Measurements from ENCODE around the gene LHFPL6. TPM values are rescaled to one million over a fixed set of nuclear protein-coding genes. Genes with fewer than 3 reads are reported as not detected.
A peak's percentile ranks its signal among the peaks of the same experiment; 100 is the strongest.

Gene LHFPL6
- total RNA-seq, 1 donor from 2014 or later: 31.4 TPM

- Histone ChIP-seq H3K79me2 (ENCODE audit: insufficient read depth, low read length) (no peaks in the 10 kb centered on the region), H3K27ac (ENCODE audit: low read depth, low read length) (no peak overlapping the region), H3K9ac (ENCODE audit: low read length) (no peak overlapping the region), H2AFZ (ENCODE audit: low read depth, low read length) (no peak overlapping the region), H3K4me3 (ENCODE audit: insufficient read depth, low read depth, low read length) (no peak overlapping the region), H3K9me3 (ENCODE audit: insufficient read depth, low read depth, low read length) (no peaks in the 10 kb centered on the region), H3K4me2 (ENCODE audit: low read length) (no peak overlapping the region), H3K27me3 (ENCODE audit: insufficient read depth, low read length) (no peaks in the 10 kb centered on the region), H3K4me1 (ENCODE audit: insufficient read depth, low read length) (no peaks in the 10 kb centered on the region), H4K20me1 (ENCODE audit: insufficient read depth, low read length) (no peaks in the 10 kb centered on the region), H3K36me3 (ENCODE audit: insufficient read depth, low read length) (no peaks in the 10 kb centered on the region)
- peaks cover 7% of the 10 kb centered on the region for H3K4me1 Mint-ChIP-seq (ENCODE audit: low read depth, unreplicated experiment)
- no peaks in the 10 kb centered on the region for H3K36me3 Mint-ChIP-seq (ENCODE audit: low read depth, unreplicated experiment)
- H3K9me3 Mint-ChIP-seq (ENCODE audit: unreplicated experiment): no peaks in the 10 kb centered on the region
- H3K4me3 Mint-ChIP-seq (ENCODE audit: unreplicated experiment): no peak overlapping the region
- FAIRE-seq (no peak), DNase-seq (ENCODE audit: low read depth) (no peak)
- no peak overlapping the region for H3K27ac Mint-ChIP-seq (ENCODE audit: unreplicated experiment)
- TF ChIP-seq, protein P1, sequence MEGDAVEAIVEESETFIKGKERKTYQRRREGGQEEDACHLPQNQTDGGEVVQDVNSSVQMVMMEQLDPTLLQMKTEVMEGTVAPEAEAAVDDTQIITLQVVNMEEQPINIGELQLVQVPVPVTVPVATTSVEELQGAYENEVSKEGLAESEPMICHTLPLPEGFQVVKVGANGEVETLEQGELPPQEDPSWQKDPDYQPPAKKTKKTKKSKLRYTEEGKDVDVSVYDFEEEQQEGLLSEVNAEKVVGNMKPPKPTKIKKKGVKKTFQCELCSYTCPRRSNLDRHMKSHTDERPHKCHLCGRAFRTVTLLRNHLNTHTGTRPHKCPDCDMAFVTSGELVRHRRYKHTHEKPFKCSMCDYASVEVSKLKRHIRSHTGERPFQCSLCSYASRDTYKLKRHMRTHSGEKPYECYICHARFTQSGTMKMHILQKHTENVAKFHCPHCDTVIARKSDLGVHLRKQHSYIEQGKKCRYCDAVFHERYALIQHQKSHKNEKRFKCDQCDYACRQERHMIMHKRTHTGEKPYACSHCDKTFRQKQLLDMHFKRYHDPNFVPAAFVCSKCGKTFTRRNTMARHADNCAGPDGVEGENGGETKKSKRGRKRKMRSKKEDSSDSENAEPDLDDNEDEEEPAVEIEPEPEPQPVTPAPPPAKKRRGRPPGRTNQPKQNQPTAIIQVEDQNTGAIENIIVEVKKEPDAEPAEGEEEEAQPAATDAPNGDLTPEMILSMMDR (IDR thresholded peaks at IDR 0.05; ENCODE audit: insufficient read depth, low read depth, low read length): no peak
- no peak for TF ChIP-seq EZH2 (IDR thresholded peaks at IDR 0.05; ENCODE audit: insufficient read depth, low read length)
- no peaks in the 10 kb centered on the region for H3K27me3 Mint-ChIP-seq (ENCODE audit: low read depth, unreplicated experiment)
These were observed 276.4 kb downstream of the LHFPL6 start for GRCh38 chr13:39326469-39327171.

DNA sequence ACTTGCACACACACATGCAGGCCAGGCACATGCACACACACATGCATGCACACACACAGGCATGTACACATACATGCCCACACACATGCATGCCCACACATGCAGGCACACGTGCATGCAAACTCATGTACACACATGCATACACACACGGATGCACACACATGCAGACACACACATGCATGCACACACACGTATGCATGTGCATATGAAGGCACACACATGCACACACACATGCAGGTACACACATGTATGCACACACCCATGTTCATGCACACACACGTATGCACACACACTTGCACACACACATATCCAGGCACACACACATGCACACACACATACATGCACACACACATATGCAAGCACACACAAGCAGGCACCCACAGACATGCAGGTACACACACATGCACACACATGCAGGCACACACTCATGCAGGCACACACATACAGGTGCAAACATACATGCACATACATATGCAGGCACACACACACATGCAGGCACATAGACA lies 278.1 kb downstream of the LHFPL6 start:
- H3K27me3 ChIP-seq (ENCODE audit: insufficient read depth, low read length): no peaks in the 10 kb centered on the region
- no peak for DNase-seq (ENCODE audit: low read depth)
- no peaks in the 10 kb centered on the region for H4K20me1 ChIP-seq (ENCODE audit: insufficient read depth, low read length)
- Mint-ChIP-seq H3K36me3 (ENCODE audit: low read depth, unreplicated experiment) (no peaks in the 10 kb centered on the region), H3K27ac (ENCODE audit: unreplicated experiment) (no peak overlapping the region), H3K27me3 (ENCODE audit: low read depth, unreplicated experiment) (peaks cover under 1% of the 10 kb centered on the region), H3K9me3 (ENCODE audit: unreplicated experiment) (no peaks in the 10 kb centered on the region), H3K4me1 (ENCODE audit: low read depth, unreplicated experiment) (peaks cover 7% of the 10 kb centered on the region), H3K4me3 (ENCODE audit: unreplicated experiment) (no peak overlapping the region)
- H3K9ac ChIP-seq (ENCODE audit: low read length): no peak overlapping the region
- H3K4me3 ChIP-seq (ENCODE audit: insufficient read depth, low read depth, low read length): no peak overlapping the region
- H3K27ac ChIP-seq (ENCODE audit: low read depth, low read length): no peak overlapping the region
- no peaks in the 10 kb centered on the region for H3K9me3 ChIP-seq (ENCODE audit: insufficient read depth, low read depth, low read length)
- no peaks in the 10 kb centered on the region for H3K4me1 ChIP-seq (ENCODE audit: insufficient read depth, low read length)
- TF ChIP-seq EZH2 (IDR thresholded peaks at IDR 0.05; ENCODE audit: insufficient read depth, low read length): no peak
- no peaks in the 10 kb centered on the region for H3K36me3 ChIP-seq (ENCODE audit: insufficient read depth, low read length)
- no peak for FAIRE-seq
- H2AFZ ChIP-seq (ENCODE audit: low read depth, low read length): peak overlapping the region; percentile 31
- H3K4me2 ChIP-seq (ENCODE audit: low read length): no peak overlapping the region
- H3K79me2 ChIP-seq (ENCODE audit: insufficient read depth, low read length): no peaks in the 10 kb centered on the region

DNA sequence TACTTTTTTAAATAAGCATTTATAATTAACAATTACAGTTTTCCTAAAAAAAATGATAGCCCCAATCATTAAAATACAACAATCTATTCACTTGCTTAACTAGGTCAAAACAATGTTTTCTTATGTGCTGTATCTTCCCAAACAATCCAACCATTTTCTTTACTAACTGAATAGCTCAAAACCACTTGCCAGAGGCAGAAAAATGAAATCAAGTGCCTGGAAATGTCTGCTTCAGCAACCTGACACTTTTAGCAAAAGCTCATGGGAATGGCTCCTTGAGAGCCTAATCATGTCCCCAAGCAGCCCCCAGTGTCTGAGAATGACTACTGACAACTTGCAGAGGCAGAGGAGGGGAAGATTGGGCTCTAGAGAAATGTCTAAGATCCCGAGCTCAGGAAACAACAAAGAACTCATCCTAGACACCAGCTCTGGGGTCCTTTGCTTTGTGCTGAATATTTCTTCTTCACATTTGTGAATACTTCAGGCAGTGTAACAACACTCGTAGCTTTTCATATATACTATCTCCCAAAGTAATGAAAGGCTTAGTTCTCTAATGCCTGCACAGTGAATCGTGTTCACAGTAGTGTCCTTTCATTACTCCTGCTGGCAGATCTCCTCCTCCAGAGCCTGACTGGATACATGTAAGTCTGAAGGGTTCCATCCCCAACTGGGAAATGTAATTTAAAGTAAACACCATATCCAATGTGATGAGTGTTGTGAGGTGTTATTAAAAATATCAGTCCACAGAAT lies 280.0 kb downstream of the LHFPL6 start:
- Mint-ChIP-seq H3K27ac (ENCODE audit: unreplicated experiment) (no peak overlapping the region), H3K4me1 (ENCODE audit: low read depth, unreplicated experiment) (peaks cover 7% of the 10 kb centered on the region), H3K36me3 (ENCODE audit: low read depth, unreplicated experiment) (no peaks in the 10 kb centered on the region), H3K27me3 (ENCODE audit: low read depth, unreplicated experiment) (peaks cover 3% of the 10 kb centered on the region), H3K9me3 (ENCODE audit: unreplicated experiment) (no peaks in the 10 kb centered on the region), H3K4me3 (ENCODE audit: unreplicated experiment) (no peak overlapping the region)
- Histone ChIP-seq H3K4me2 (ENCODE audit: low read length) (no peak overlapping the region), H3K4me1 (ENCODE audit: insufficient read depth, low read length) (no peaks in the 10 kb centered on the region), H3K9me3 (ENCODE audit: insufficient read depth, low read depth, low read length) (no peaks in the 10 kb centered on the region), H2AFZ (ENCODE audit: low read depth, low read length) (no peak overlapping the region), H4K20me1 (ENCODE audit: insufficient read depth, low read length) (no peaks in the 10 kb centered on the region), H3K36me3 (ENCODE audit: insufficient read depth, low read length) (no peaks in the 10 kb centered on the region), H3K27me3 (ENCODE audit: insufficient read depth, low read length) (no peaks in the 10 kb centered on the region), H3K27ac (ENCODE audit: low read depth, low read length) (no peak overlapping the region), H3K79me2 (ENCODE audit: insufficient read depth, low read length) (no peaks in the 10 kb centered on the region), H3K9ac (ENCODE audit: low read length) (no peak overlapping the region), H3K4me3 (ENCODE audit: insufficient read depth, low read depth, low read length) (no peak overlapping the region)
- FAIRE-seq (no peak), DNase-seq (ENCODE audit: low read depth) (no peak)
- no peak for TF ChIP-seq EZH2 (IDR thresholded peaks at IDR 0.05; ENCODE audit: insufficient read depth, low read length)
- TF ChIP-seq, protein P1 (IDR thresholded peaks at IDR 0.05; ENCODE audit: insufficient read depth, low read depth, low read length): no peak

Data from astrocyte (in vitro differentiated cells and primary cell).